Chondrocyte (in vitro differentiated cells): ENCODE data around the gene COL18A1. TPM values are rescaled to one million over a fixed set of nuclear protein-coding genes. Genes with fewer than 3 reads are reported as not detected.

Source experiments
- DNase-seq: peaks from one replicate; pipeline ENCODE4 v3.0.0; 2021; ENCODE audit warnings: mixed read lengths, low spot score
- H3K27ac Mint-ChIP-seq: one replicate; pipeline ENCODE4 v1.8.0; 2021; ENCODE audit warnings: mild to moderate bottlenecking, moderate library complexity, mixed read lengths; ENCODE audit not compliant: unreplicated experiment
- H3K27me3 Mint-ChIP-seq: 2 replicates; pipeline ENCODE4 v1.8.0; 2021; ENCODE audit warnings: low read depth, mixed read lengths
- H3K36me3 Mint-ChIP-seq: 2 replicates; pipeline ENCODE4 v1.8.0; 2021; ENCODE audit warnings: low read depth, mixed read lengths
- H3K4me1 Mint-ChIP-seq: 2 replicates; pipeline ENCODE4 v1.8.0; 2021; ENCODE audit warnings: low read depth, mild to moderate bottlenecking, mixed read lengths
- H3K4me3 Mint-ChIP-seq: one replicate; pipeline ENCODE4 v1.8.0; 2021; ENCODE audit warnings: mild to moderate bottlenecking, moderate library complexity, mixed read lengths; ENCODE audit not compliant: unreplicated experiment
- H3K9me3 Mint-ChIP-seq: 2 replicates; pipeline ENCODE4 v1.8.0; 2021; ENCODE audit warnings: low read depth, mixed read lengths
- CTCF ChIP-seq: fragments of 200-600 bp; sonication (generic); IDR thresholded peaks from 2 replicates; pipeline ENCODE4 v1.5.0; 2021; ENCODE audit warnings: antibody characterized with exemption, mild to moderate bottlenecking, moderate library complexity
- long read RNA-seq: library from polyadenylated mRNA; stranded (forward); transcript quantifications from one replicate; pipeline ENCODE4 v2.0.0, GENCODE V29; 2021
- total RNA-seq: library from RNA; stranded (reverse); gene quantifications from 3 replicates; pipeline ENCODE4 v1.2.1, GENCODE V29; 2021

The COL18A1 gene
- total RNA-seq = 322 to 628 TPM (median 616 TPM) in 3 replicates
- long read RNA-seq, full-length matches to known transcripts = 1,109 of 2,217 reads
- long read RNA-seq, partial matches to known transcripts = 614 of 2,217 reads
- long read RNA-seq, other reads (novel, unspliced or antisense) = 494 of 2,217 reads

DNA sequence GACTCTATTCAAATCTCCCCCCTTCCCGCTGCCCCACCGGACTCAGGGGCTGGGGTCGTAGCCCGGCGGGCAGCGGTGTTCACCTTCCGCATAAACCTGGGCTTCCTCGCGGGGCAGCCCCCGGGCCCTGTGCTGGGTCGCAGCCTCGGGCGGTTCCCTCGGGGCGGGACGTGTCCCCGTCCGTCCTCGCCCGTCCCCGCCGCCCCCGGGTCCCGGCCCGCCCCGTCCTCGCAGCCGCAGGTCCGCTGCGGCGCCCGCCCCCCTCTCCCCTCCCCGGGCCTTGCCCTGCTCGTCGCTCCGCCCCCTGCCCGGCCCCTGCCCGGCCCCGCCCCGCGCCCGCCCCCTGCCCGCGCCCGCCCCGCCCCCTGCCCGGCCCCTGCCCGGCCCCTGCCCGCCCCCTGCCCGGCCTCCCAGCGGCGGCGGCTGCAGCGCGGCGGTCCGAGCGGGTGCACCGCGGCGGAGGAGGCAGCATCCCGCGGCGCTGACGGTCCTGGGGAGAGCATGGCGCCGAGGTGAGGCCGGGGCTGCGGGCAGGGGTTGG, at the start of gene COL18A1:
Gene COL18A1 (plus strand): TSS at position 436 of the 541 bp plus-strand sequence. CDS start 66 bp downstream, at position 502.
- Mint-ChIP-seq H3K27ac (peak within 1 kb of the TSS; percentile 58), H3K4me1 (peaks cover 45% of the 10 kb centered on the region), H3K4me3 (peak within 1 kb of the TSS; percentile 88), H3K27me3 (no peaks in the 10 kb centered on the region), H3K9me3 (peaks cover 11% of the 10 kb centered on the region), H3K36me3 (peaks cover 6% of the 10 kb centered on the region)
- no peak for TF ChIP-seq CTCF
- no peak for DNase-seq

DNA sequence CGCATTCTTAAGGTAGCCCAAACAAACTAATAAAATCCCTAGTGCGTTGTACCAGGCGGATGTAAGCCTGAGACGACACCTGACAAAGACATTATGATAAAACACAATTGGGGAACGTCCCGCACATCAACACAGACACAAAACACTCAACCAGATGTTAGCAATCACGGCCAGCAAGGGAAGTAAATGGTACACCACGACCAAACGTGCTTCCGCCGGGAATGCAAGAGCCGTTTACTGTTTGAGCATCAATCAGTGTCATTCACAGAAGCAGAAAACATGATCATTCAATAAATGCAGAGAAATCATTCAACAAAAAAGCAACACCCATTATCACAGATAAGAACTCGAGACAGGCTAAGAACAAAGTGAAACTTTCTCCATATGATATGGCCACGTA, 49.4 kb upstream of the COL18A1 start:
- H3K9me3 Mint-ChIP-seq = no peaks in the 10 kb centered on the region
- H3K4me3 Mint-ChIP-seq = no peak overlapping the region
- no peak for DNase-seq
- peaks cover 13% of the 10 kb centered on the region for H3K4me1 Mint-ChIP-seq
- H3K36me3 Mint-ChIP-seq = no peaks in the 10 kb centered on the region
- no peak for TF ChIP-seq CTCF
- no peaks in the 10 kb centered on the region for H3K27me3 Mint-ChIP-seq
- no peak overlapping the region for H3K27ac Mint-ChIP-seq

DNA sequence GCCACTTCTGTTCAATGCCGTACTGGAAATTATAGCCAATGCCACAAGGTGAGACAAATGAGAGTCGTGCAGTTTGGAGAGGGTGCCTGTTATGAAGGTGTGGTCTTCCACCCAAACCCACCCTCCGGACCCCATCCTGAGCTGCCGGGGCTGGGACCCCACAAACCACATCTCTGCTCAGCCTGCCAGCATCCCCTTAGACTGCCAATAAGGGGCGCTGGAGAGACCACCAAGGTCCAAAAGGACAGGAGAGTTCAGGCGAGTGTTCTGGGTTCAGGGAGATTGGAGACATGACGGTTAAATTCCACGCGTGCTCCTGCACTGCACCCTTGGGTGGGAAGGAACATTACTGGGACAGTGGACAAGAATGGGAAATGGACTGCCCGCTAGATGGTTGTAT, 48.7 kb upstream of the COL18A1 start:
- H3K9me3 Mint-ChIP-seq = no peaks in the 10 kb centered on the region
- peaks cover 17% of the 10 kb centered on the region for H3K4me1 Mint-ChIP-seq
- H3K4me3 Mint-ChIP-seq = no peak overlapping the region
- TF ChIP-seq CTCF = peak; percentile 36
- DNase-seq = peak; percentile 58
- H3K27ac Mint-ChIP-seq = no peak overlapping the region
- H3K27me3 Mint-ChIP-seq = no peaks in the 10 kb centered on the region
- no peaks in the 10 kb centered on the region for H3K36me3 Mint-ChIP-seq

- Mint-ChIP-seq H3K27me3 (no peaks in the 10 kb centered on the region), H3K9me3 (no peaks in the 10 kb centered on the region), H3K36me3 (no peaks in the 10 kb centered on the region), H3K4me1 (peaks cover 23% of the 10 kb centered on the region), H3K27ac (no peak overlapping the region), H3K4me3 (no peak overlapping the region)
- DNase-seq = peak; percentile 39
- TF ChIP-seq CTCF = no peak
Measured at GRCh38 chr21:45356653-45357435, 48.1 kb upstream of the COL18A1 start.

DNA sequence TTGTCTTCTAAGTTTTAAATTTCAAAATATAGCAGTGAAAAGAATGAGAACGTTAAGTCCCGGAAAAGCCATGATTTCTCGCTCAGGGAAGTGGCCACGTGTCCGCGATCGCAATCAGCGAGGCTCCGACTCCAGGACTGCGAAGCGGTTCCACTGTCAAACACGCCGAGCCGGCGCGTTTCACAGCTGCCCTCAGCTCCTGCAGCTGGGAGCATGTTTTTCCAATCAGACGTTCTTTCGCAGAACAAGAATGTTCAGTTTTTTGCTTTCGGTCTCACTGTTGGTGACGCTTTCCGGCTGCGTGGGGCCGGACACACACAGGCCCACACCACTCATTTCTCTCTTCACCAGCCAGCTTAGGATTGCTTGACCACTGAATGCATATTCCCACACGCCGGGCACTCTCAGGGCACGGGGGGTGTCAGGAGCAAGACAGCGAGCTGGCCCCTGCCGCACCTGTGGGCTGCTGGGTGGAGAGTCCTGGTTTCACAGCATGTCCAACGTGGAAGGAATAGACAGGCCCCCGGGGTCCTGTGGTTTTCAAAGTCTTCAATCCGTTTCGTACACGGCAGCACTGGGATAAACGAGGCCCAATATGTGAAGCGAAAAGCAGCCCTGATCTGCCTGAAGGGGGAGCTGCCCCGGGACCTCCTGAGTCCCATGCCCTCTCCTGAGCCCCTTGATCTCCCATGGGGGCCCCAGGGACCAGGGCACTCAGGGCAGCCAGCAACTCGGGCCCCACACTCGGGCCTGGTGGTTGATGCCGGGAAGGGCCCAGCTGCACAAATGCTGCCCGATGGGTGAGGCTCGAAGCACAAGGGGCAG, 47.3 kb upstream of the COL18A1 start:
- no peaks in the 10 kb centered on the region for H3K27me3 Mint-ChIP-seq
- H3K27ac Mint-ChIP-seq = no peak overlapping the region
- TF ChIP-seq CTCF = peak; percentile 49
- H3K9me3 Mint-ChIP-seq = no peaks in the 10 kb centered on the region
- peak; percentile 79 for DNase-seq
- no peak overlapping the region for H3K4me3 Mint-ChIP-seq
- H3K36me3 Mint-ChIP-seq = no peaks in the 10 kb centered on the region
- peaks cover 29% of the 10 kb centered on the region for H3K4me1 Mint-ChIP-seq
